DMS53 (cell line): Measurements from ENCODE around the gene ALDH1B1.

Source experiments
- DNase-seq: peaks from one replicate; lab custom pipeline; 2025; lab: John Stamatoyannopoulos, UW

ALDH1B1 gene

GRCh38 chr9:38416461-38416860 is 24.0 kb downstream of the ALDH1B1 start:
- DNase-seq: no peak

DNA sequence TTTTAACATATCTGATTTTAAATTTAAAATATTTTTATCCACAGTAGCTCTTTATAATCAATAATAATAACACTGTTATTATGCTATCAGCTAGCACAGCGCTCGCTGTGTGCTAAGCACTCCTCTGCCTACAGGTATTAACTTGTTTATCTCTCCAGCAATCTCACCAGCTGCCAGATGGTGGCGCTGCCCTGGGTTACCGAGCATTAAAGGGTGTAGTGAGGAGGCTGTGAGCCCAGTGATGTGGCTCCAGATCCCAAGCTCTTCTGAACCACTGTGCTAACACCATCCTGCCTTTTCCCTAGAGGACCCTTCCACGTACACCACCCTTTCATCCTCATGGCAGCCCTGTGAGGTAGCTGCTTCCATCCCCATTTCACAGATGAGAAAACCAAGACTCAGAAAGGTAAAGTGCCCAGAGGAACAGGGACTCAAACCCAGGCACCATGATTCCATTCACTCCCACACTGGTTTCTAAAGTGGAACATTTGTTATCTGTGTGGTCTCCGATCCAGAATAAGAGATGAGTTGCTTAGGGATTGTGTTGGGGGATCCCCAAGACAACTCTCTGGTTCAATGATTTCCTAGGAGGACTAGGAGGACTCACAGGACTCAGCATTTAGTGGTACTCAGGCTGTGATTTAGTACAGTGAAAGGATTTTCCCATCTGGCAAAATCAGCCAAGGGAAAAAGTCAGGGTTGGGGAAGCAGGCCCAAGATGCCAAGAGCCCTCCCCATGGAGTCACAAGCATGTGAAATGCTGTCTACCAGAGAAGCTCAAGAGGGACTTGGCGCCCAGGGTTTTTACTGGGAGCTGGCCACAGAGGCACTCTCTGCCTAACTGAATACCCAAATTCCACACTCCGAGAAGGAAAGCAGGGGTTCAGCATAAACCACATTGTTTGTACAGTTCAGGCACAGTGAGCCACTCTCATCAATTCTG is 24.8 kb downstream of the ALDH1B1 start:
- DNase-seq: peak; percentile 70

- no peak for DNase-seq
These were observed 25.9 kb downstream of the ALDH1B1 start for GRCh38 chr9:38418366-38418765.

GRCh38 chr9:38419181-38419580 is 26.7 kb downstream of the ALDH1B1 start:
- DNase-seq: no peak

DNA sequence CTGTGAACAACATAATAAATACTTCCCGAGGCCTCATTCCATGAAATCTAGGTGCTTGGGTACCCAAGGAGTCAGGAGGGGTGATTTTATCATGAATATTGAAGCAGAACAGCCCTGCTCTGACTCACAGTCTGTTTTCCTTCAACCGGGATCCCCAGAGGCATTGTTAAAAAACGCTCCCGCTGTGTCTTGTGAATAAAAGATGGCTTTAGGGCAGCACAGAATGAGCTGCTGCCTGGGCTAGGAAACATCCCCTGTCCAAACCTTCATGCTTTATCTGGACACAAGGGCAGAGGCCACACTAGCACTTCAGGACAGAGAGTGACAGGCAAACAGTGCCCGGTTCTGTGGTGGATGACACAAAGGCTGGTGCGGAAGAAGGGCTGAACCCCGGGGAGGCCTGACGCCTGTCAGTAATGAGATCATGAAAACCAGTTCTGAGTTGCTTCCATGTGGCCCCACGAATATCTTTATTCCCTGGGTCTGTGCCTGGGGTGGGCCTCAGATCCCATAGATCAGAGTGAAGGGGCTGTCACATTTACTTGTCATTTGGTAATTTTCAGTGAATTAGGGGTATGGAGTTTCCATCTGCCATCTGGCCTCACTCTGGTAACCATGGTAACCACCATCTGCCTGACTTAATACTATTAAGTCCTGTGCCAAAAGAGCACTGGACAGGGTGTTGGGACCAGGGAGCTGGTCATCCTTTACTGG is 29.2 kb downstream of the ALDH1B1 start:
- peak; percentile 27 for DNase-seq

- peak; percentile 5 for DNase-seq
These were observed 30.2 kb downstream of the ALDH1B1 start for GRCh38 chr9:38422555-38423260.

GRCh38 chr9:38423273-38423972 is 30.9 kb downstream of the ALDH1B1 start:
- peak; percentile 45 for DNase-seq

DNA sequence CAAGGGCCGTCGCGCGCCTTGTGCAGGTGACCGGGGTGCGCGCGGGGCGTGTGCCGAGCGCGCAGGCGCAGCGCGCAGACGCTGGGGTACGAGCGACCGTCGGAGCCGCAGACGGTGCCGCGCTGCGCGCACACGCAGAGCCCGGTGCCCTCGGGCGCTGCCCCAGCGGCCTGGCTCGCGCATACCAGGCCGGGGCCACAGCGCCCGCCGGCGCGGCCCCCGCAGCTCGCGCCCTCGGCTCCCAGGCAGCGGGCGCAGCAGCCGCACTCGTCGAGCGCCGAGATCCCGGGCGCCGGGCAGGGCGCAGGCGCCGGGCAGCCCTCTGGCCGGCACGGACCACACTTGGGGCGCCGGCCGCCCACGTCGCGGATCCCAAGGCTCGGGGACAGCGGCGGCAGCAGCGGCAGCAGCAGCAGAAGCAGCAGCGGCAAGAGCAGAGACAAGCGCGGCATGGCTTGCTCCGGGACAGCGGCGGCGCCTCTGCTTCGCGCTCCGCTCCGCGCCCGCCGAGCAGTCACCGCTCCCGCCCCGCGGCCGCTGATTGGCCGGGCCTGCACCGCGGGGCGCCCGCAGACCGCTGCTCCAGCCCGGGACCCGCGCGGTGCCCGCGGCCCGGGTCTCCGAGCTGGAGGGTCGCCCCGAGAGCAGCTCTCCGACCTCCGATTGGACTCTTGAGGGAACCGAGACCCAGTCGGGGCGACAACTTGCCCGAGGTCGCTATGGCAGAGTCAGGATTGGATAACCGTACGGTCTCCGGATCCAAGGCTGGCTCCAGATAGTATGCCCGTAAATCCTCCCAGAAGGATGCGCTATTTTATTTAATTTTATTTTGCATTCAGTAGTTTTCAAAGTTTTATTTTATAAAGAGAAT is 31.7 kb downstream of the ALDH1B1 start, which contains the start of gene IGFBPL1:
Gene IGFBPL1, minus strand, starts transcription at position 482 of the 871 bp plus-strand sequence. Its CDS starts 30 bp downstream, at position 452.
- peak; percentile 83 for DNase-seq

DNA sequence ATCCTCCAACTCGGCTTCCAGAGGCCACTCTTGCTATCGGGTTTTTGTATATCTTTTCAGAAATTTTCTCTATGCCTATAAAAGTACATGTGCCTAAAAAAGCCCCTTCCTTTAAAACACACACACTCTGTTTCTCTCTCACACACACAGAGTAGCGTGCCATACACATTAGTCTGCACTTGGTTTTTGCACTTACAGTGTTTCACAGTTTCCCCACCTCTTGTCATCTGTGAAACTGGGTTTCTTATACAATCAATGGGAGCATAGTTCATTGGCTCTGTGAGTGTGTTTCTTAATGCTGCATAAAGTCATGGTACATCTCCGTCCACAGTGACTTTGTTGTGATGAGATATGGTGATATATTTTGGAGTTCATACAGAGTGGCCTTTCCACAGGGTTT is 32.4 kb downstream of the ALDH1B1 start:
- DNase-seq: no peak

- DNase-seq: no peak
These were observed 35.6 kb downstream of the ALDH1B1 start for GRCh38 chr9:38428062-38428461.

GRCh38 chr9:38431116-38431515 is 38.6 kb downstream of the ALDH1B1 start:
- no peak for DNase-seq

GRCh38 chr9:38432922-38433510 is 40.5 kb downstream of the ALDH1B1 start:
- peak; percentile 73 for DNase-seq

- DNase-seq: no peak
These were observed 41.9 kb downstream of the ALDH1B1 start for GRCh38 chr9:38434365-38434764.

DNA sequence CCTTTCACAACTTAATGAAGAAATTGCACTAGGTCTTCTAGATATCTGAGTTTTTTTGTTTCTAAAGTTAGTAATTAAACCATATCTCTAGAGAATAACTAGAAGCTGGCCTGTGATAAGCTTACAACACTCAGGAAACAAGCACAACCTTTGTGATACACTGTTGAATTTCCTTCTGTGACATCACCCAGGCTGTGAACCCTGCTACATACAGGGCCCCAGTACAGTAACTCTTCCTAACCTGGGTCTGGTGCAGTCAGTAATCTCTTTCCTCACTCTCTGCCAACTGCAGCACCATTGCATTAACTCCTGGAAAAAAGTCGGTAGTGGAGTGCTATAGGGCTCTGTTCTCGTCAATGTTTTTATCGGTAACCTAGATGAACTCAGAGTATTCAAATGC is 42.4 kb downstream of the ALDH1B1 start:
- DNase-seq: no peak

DNA sequence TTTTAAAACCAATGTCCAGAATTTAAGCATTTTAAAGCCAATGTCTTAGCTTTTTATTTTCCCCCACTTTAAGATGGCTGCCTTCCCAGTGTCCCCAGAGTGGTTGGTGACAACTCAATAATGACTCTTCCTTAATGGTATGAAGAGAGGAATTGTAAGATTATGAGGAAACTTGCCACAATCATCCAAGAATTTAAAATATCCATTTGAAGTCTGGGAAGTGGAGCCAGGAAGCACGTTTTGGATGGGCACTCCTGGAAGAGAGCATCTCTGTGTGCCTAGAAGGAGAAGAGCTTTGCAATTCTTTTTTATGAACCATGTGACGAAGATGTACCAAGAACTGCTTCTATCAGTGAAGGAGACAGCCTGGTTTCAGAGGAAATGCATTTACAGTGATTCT is 43.0 kb downstream of the ALDH1B1 start:
- DNase-seq: no peak

GRCh38 chr9:38436708-38437107 is 44.2 kb downstream of the ALDH1B1 start:
- peak; percentile 10 for DNase-seq

- DNase-seq: peak; percentile 68
These were observed 44.8 kb downstream of the ALDH1B1 start for GRCh38 chr9:38437193-38437823.

DNA sequence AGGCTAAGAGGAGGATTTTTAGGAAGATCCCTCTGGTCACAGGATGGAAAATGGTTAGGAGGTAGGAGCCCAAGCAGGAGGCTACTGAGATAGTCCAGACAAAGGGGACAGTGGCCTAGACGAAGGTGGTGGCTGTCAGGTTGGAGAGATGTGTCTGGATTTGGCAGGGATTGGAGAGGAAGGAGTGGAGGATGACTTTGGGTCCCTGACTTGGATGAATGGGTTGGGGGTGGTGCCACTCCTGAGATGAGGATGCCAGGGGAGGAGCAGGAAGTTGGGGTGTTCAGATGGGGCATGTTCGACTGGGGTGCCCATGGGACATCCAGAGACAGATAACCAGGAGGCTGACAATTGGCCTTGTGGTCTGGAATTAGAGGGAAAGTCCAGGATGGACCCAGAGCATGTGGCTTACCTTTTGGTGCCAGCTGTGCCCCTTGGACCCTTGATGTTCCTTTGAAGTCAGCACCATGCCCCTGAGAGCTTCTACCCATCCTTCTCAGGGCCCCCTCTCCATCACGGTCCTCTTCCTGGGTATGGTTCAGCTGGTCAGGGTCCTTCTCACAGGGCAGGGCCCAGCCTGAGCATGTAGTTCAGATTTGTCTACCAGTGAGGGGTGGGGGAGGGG is 46.9 kb downstream of the ALDH1B1 start:
- no peak for DNase-seq

- no peak for DNase-seq
These were observed 47.4 kb downstream of the ALDH1B1 start for GRCh38 chr9:38439916-38440301.
